HEK293 (cell line): ENCODE results near the gene FOXF2.

ENCODE experiments used
- BCL11A ChIP-seq: fragments of 450-650 bp; formaldehyde crosslinking; IDR thresholded peaks from 2 replicates; pipeline ENCODE4 v1.5.1; 2016; ENCODE audit warnings: low read depth, missing biosample characterization, missing genetic modification characterization
- ELK4 ChIP-seq: IDR thresholded peaks from 2 replicates; pipeline ENCODE4 v1.6.1; 2011; ENCODE audit warnings: mild to moderate bottlenecking, low read depth, low read length, borderline replicate concordance
- GLIS2 ChIP-seq: fragments of 450-650 bp; formaldehyde crosslinking; IDR thresholded peaks from 2 replicates; pipeline ENCODE4 v1.5.1; 2016; ENCODE audit warnings: missing biosample characterization, missing genetic modification characterization
- HOXD13 ChIP-seq: sonication (generic); formaldehyde crosslinking; IDR thresholded peaks from 2 replicates; pipeline ENCODE4 v1.8.0; 2022; ENCODE audit warnings: missing genetic modification reagents, borderline replicate concordance
- INSM2 ChIP-seq: fragments of 450-650 bp; formaldehyde crosslinking; IDR thresholded peaks from 2 replicates; pipeline ENCODE4 v1.5.1; 2016; ENCODE audit warnings: missing biosample characterization, missing genetic modification characterization
- MYNN ChIP-seq: fragments of 450-650 bp; formaldehyde crosslinking; IDR thresholded peaks from 2 replicates; pipeline ENCODE4 v1.5.1; 2016; ENCODE audit warnings: missing biosample characterization, missing genetic modification characterization, borderline replicate concordance
- OSR2 ChIP-seq: fragments of 450-650 bp; formaldehyde crosslinking; IDR thresholded peaks from 2 replicates; pipeline ENCODE4 v1.5.1; 2016; ENCODE audit warnings: missing biosample characterization, missing genetic modification characterization
- PBX3 ChIP-seq: sonication (generic); formaldehyde crosslinking; IDR thresholded peaks from 2 replicates; pipeline ENCODE4 v1.8.1; 2022; ENCODE audit warnings: mild to moderate bottlenecking, moderate library complexity, missing genetic modification reagents
- PRDM1 ChIP-seq: fragments of 450-650 bp; formaldehyde crosslinking; IDR thresholded peaks from 2 replicates; pipeline ENCODE4; 2016; ENCODE audit warnings: missing biosample characterization, missing genetic modification characterization
- SALL2 ChIP-seq: fragments of 450-650 bp; formaldehyde crosslinking; IDR thresholded peaks from 2 replicates; pipeline ENCODE4 v1.5.0; 2017; ENCODE audit warnings: missing biosample characterization, mild to moderate bottlenecking, missing genetic modification characterization, borderline replicate concordance
- SP7 ChIP-seq: fragments of 450-650 bp; formaldehyde crosslinking; IDR thresholded peaks from 2 replicates; pipeline ENCODE4 v1.5.1; 2016; ENCODE audit warnings: missing biosample characterization, missing genetic modification characterization
- TRIM28 ChIP-seq: IDR thresholded peaks from 2 replicates; pipeline ENCODE4 v1.6.1; 2011; ENCODE audit warnings: low read length, control low read depth, borderline replicate concordance
- ZNF112 ChIP-seq: fragments of 450-650 bp; formaldehyde crosslinking; IDR thresholded peaks from 2 replicates; pipeline ENCODE4 v1.5.0; 2017; ENCODE audit warnings: missing biosample characterization, missing genetic modification characterization
- ZNF132 ChIP-seq: fragments of 450-650 bp; formaldehyde crosslinking; IDR thresholded peaks from 2 replicates; pipeline ENCODE4 v1.5.1; 2017; ENCODE audit warnings: missing biosample characterization, missing genetic modification characterization, borderline replicate concordance
- ZNF2 ChIP-seq: fragments of 450-650 bp; formaldehyde crosslinking; IDR thresholded peaks from 2 replicates; pipeline ENCODE4 v1.5.1; 2016; ENCODE audit warnings: missing biosample characterization, missing genetic modification characterization
- ZNF280D ChIP-seq: fragments of 450-650 bp; formaldehyde crosslinking; IDR thresholded peaks from 2 replicates; pipeline ENCODE4 v1.5.1; 2016; ENCODE audit warnings: missing biosample characterization, missing genetic modification characterization
- ZNF311 ChIP-seq: fragments of 450-650 bp; formaldehyde crosslinking; IDR thresholded peaks from 2 replicates; pipeline ENCODE4 v1.5.1; 2017; ENCODE audit warnings: missing biosample characterization, missing genetic modification characterization, borderline replicate concordance
- ZNF350 ChIP-seq: fragments of 450-650 bp; formaldehyde crosslinking; IDR thresholded peaks from 2 replicates; pipeline ENCODE4 v1.5.0; 2017; ENCODE audit warnings: missing biosample characterization, mild to moderate bottlenecking, missing genetic modification characterization
- ZNF354C ChIP-seq: fragments of 450-650 bp; formaldehyde crosslinking; IDR thresholded peaks from 2 replicates; pipeline ENCODE4 v1.5.1; 2016; ENCODE audit warnings: missing biosample characterization, missing genetic modification characterization, low read depth, borderline replicate concordance
- ZNF394 ChIP-seq: fragments of 450-650 bp; formaldehyde crosslinking; IDR thresholded peaks from 2 replicates; pipeline ENCODE4 v1.5.1; 2016; ENCODE audit warnings: missing biosample characterization, missing genetic modification characterization, mild to moderate bottlenecking, moderate library complexity, borderline replicate concordance
- ZNF48 ChIP-seq: fragments of 450-650 bp; formaldehyde crosslinking; IDR thresholded peaks from 2 replicates; pipeline ENCODE4 v1.5.1; 2016; ENCODE audit warnings: missing biosample characterization, missing genetic modification characterization
- ZNF558 ChIP-seq: fragments of 450-650 bp; formaldehyde crosslinking; IDR thresholded peaks from 2 replicates; pipeline ENCODE4 v1.5.1; 2016; ENCODE audit warnings: missing biosample characterization, missing genetic modification characterization
- ZNF629 ChIP-seq: fragments of 450-650 bp; formaldehyde crosslinking; IDR thresholded peaks from 2 replicates; pipeline ENCODE4 v1.5.1; 2017; ENCODE audit warnings: missing biosample characterization, missing genetic modification characterization
- ZNF677 ChIP-seq: fragments of 450-650 bp; IDR thresholded peaks from 2 replicates; pipeline ENCODE4 v1.5.0; 2018; ENCODE audit warnings: missing biosample characterization, mild to moderate bottlenecking, missing genetic modification characterization, moderate library complexity
- TF ChIP-seq, protein P1 (sequence below): fragments of 450-650 bp; formaldehyde crosslinking; optimal IDR thresholded peaks from 2 replicates; pipeline ENCODE3; 2016; ENCODE audit warnings: missing biosample characterization, mild to moderate bottlenecking, missing genetic modification characterization
- TF ChIP-seq, protein P2 (sequence below): fragments of 450-650 bp; formaldehyde crosslinking; IDR thresholded peaks from 2 replicates; pipeline ENCODE4 v1.5.1; 2016; ENCODE audit warnings: missing biosample characterization, missing genetic modification characterization
- TF ChIP-seq, protein P3 (sequence below): fragments of 450-650 bp; formaldehyde crosslinking; IDR thresholded peaks from 2 replicates; pipeline ENCODE4 v1.5.1; 2016; ENCODE audit warnings: missing biosample characterization, missing genetic modification characterization

The FOXF2 gene

GRCh38 chr6:1390133-1390945, 963 bp downstream of the FOXF2 start (continued):
- TF ChIP-seq BCL11A (tag by site-specific recombination) (0 out of 2 replicates have a peak, but pooled peaks have one; percentile 19), SP7 (tag by site-specific recombination) (no peak), OSR2 (tag by site-specific recombination) (no peak), ZNF350 (tag by site-specific recombination) (no peak), MYNN (tag by site-specific recombination) (no peak), ZNF677 (tag by site-specific recombination) (no peak), ZNF311 (no peak), ZNF48 (no peak), ZNF354C (no peak), HOXD13 (CRISPR knock-in tag) (no peak), PRDM1 (tag by site-specific recombination) (no peak), SALL2 (no peak), INSM2 (no peak), ELK4 (no peak), GLIS2 (tag by site-specific recombination) (no peak), ZNF280D (no peak), PBX3 (no peak; the same call in 1 of the 2 replicates), ZNF2 (tag by site-specific recombination) (no peak), ZNF558 (tag by site-specific recombination) (no peak), TRIM28 (no peak), ZNF132 (tag by site-specific recombination) (no peak), ZNF629 (tag by site-specific recombination) (no peak), ZNF112 (tag by site-specific recombination) (no peak), ZNF394 (tag by site-specific recombination) (peak; percentile 13; the same call in 1 of the 2 replicates)
- TF ChIP-seq, protein P1, sequence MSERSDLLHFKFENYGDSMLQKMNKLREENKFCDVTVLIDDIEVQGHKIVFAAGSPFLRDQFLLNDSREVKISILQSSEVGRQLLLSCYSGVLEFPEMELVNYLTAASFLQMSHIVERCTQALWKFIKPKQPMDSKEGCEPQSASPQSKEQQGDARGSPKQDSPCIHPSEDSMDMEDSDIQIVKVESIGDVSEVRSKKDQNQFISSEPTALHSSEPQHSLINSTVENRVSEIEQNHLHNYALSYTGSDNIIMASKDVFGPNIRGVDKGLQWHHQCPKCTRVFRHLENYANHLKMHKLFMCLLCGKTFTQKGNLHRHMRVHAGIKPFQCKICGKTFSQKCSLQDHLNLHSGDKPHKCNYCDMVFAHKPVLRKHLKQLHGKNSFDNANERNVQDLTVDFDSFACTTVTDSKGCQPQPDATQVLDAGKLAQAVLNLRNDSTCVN, result peak; percentile 85
- TF ChIP-seq, protein P2, sequence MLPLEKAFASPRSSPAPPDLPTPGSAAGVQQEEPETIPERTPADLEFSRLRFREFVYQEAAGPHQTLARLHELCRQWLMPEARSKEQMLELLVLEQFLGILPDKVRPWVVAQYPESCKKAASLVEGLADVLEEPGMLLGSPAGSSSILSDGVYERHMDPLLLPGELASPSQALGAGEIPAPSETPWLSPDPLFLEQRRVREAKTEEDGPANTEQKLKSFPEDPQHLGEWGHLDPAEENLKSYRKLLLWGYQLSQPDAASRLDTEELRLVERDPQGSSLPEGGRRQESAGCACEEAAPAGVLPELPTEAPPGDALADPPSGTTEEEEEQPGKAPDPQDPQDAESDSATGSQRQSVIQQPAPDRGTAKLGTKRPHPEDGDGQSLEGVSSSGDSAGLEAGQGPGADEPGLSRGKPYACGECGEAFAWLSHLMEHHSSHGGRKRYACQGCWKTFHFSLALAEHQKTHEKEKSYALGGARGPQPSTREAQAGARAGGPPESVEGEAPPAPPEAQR (tag by site-specific recombination), result no peak
- TF ChIP-seq, protein P3, sequence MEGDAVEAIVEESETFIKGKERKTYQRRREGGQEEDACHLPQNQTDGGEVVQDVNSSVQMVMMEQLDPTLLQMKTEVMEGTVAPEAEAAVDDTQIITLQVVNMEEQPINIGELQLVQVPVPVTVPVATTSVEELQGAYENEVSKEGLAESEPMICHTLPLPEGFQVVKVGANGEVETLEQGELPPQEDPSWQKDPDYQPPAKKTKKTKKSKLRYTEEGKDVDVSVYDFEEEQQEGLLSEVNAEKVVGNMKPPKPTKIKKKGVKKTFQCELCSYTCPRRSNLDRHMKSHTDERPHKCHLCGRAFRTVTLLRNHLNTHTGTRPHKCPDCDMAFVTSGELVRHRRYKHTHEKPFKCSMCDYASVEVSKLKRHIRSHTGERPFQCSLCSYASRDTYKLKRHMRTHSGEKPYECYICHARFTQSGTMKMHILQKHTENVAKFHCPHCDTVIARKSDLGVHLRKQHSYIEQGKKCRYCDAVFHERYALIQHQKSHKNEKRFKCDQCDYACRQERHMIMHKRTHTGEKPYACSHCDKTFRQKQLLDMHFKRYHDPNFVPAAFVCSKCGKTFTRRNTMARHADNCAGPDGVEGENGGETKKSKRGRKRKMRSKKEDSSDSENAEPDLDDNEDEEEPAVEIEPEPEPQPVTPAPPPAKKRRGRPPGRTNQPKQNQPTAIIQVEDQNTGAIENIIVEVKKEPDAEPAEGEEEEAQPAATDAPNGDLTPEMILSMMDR (tag by site-specific recombination), result peak; percentile 63
